GM21423 (cell line): ENCODE data around the gene HEMK1.

Source experiments
- ATAC-seq: cut with Tn5 transposase; IDR thresholded peaks from one replicate; pipeline ENCODE4 v1.9.1; 2021; ENCODE audit warnings: mild to moderate bottlenecking, moderate library complexity; ENCODE audit not compliant: unreplicated experiment

The HEMK1 gene

GRCh38 chr3:50612234-50612882, 43.0 kb downstream of the HEMK1 start:
- ATAC-seq, result no peak

GRCh38 chr3:50612970-50613846, 43.9 kb downstream of the HEMK1 start:
- no peak for ATAC-seq

GRCh38 chr3:50615190-50615589, 45.9 kb downstream of the HEMK1 start:
- no peak for ATAC-seq

GRCh38 chr3:50616003-50616769, 46.9 kb downstream of the HEMK1 start:
- ATAC-seq, result peak; percentile 29

GRCh38 chr3:50616770-50617095, 47.4 kb downstream of the HEMK1 start:
- ATAC-seq, result peak; percentile 62

GRCh38 chr3:50617096-50617791, 47.9 kb downstream of the HEMK1 start, which contains the start of gene MAPKAPK3:
Gene MAPKAPK3, plus strand, starts transcription at chr3:50617151. Its CDS starts 415 bp downstream, at chr3:50617566.
- ATAC-seq, result peak; percentile 10

- ATAC-seq, result no peak
Measured at GRCh38 chr3:50617911-50618481, 48.7 kb downstream of the HEMK1 start.

GRCh38 chr3:50620420-50620819, 51.1 kb downstream of the HEMK1 start:
- ATAC-seq, result no peak

GRCh38 chr3:50620820-50621219, 51.5 kb downstream of the HEMK1 start:
- ATAC-seq, result no peak

- ATAC-seq, result no peak
Measured at GRCh38 chr3:50622881-50623280, 53.6 kb downstream of the HEMK1 start.

GRCh38 chr3:50623840-50624474, 54.6 kb downstream of the HEMK1 start:
- peak; percentile 36 for ATAC-seq

GRCh38 chr3:50624634-50625033, 55.3 kb downstream of the HEMK1 start:
- ATAC-seq, result no peak

- ATAC-seq, result no peak
Measured at GRCh38 chr3:50625231-50626182, 56.2 kb downstream of the HEMK1 start.

GRCh38 chr3:50626401-50626800, 57.1 kb downstream of the HEMK1 start:
- no peak for ATAC-seq

- ATAC-seq, result no peak
Measured at GRCh38 chr3:50627407-50628051, 58.2 kb downstream of the HEMK1 start.

GRCh38 chr3:50628601-50629000, 59.3 kb downstream of the HEMK1 start:
- ATAC-seq, result no peak

GRCh38 chr3:50630394-50630793, 61.1 kb downstream of the HEMK1 start:
- no peak for ATAC-seq

- ATAC-seq, result no peak
Measured at GRCh38 chr3:50630877-50631276, 61.6 kb downstream of the HEMK1 start.
